NCI-H510A treated with DMSO at 0.1 percent for 48 hours (cell line): ENCODE data around the gene PIAS1.
"Not testable (repeated sequence)": the region's sequence is repeated elsewhere in the genome, so short reads cannot be mapped to it uniquely, and the experiment has no call there.

Experiments used
- DNase-seq: peaks from one replicate; lab custom pipeline; 2025; lab: John Stamatoyannopoulos, UW

PIAS1 gene

GRCh38 chr15:68053701-68054627, at the start of gene PIAS1:
Gene PIAS1 (plus strand): TSS chr15:68054315. CDS start chr15:68054327, 12 bp downstream.
- peak; percentile 71 for DNase-seq

GRCh38 chr15:68007642-68008041, 46.5 kb upstream of the PIAS1 start:
- DNase-seq = not testable (repeated sequence)

- DNase-seq = no peak
Measured at GRCh38 chr15:68010361-68011153, 43.6 kb upstream of the PIAS1 start.

GRCh38 chr15:68012911-68013310, 41.2 kb upstream of the PIAS1 start:
- DNase-seq = no peak

GRCh38 chr15:68014219-68014618, 39.9 kb upstream of the PIAS1 start:
- no peak for DNase-seq

- no peak for DNase-seq
Measured at GRCh38 chr15:68015244-68015643, 38.9 kb upstream of the PIAS1 start.

- DNase-seq = no peak
Measured at GRCh38 chr15:68017201-68017600, 36.9 kb upstream of the PIAS1 start.

GRCh38 chr15:68018797-68019444, 35.2 kb upstream of the PIAS1 start:
- no peak for DNase-seq

- DNase-seq = no peak
Measured at GRCh38 chr15:68019814-68020525, 34.1 kb upstream of the PIAS1 start.

- DNase-seq = no peak
Measured at GRCh38 chr15:68020685-68021084, 33.4 kb upstream of the PIAS1 start.

GRCh38 chr15:68022061-68022460, 32.1 kb upstream of the PIAS1 start:
- DNase-seq = no peak

- DNase-seq = no peak
Measured at GRCh38 chr15:68023307-68024101, 30.6 kb upstream of the PIAS1 start.

GRCh38 chr15:68025835-68026424, 28.2 kb upstream of the PIAS1 start:
- no peak for DNase-seq

- DNase-seq = no peak
Measured at GRCh38 chr15:68027388-68027787, 26.7 kb upstream of the PIAS1 start.

GRCh38 chr15:68028137-68028887, 25.8 kb upstream of the PIAS1 start:
- DNase-seq = no peak

- no peak for DNase-seq
Measured at GRCh38 chr15:68028888-68029207, 25.3 kb upstream of the PIAS1 start.

GRCh38 chr15:68029959-68030358, 24.2 kb upstream of the PIAS1 start:
- DNase-seq = no peak

GRCh38 chr15:68031404-68031803, 22.7 kb upstream of the PIAS1 start:
- no peak for DNase-seq

GRCh38 chr15:68032672-68033071, 21.4 kb upstream of the PIAS1 start:
- no peak for DNase-seq

- DNase-seq = no peak
Measured at GRCh38 chr15:68034081-68034480, 20.0 kb upstream of the PIAS1 start.
